ENCODE measurements around the gene COMMD9. TPM values are rescaled to one million over a fixed set of nuclear protein-coding genes. Genes with fewer than 3 reads are reported as not detected.

Gene COMMD9
- total RNA-seq, 4 donors from 2014 or later = 36.9 to 58.0 (median 47.8) TPM

DNA sequence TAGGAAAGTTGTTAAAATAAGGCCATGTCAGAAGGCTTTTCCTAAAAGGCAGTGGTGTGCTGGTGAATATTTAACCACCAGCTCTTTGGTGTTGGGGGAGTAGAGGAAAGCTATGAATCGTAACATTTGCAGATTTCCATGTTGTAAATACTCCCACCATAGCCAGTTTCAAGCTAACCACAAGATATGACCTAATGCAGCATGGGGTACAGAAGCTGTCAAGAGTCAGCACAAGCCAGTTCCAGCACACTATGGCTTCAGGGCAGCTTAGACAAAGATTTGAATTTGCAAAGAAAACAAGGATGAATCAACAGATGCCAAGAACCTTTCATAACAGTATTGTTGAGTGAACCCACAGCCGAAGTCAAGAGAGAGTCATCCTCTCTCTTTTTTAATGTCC, 40.0 kb downstream of the COMMD9 start:
- TF ChIP-seq EP300 (IDR thresholded peaks at IDR 0.05) (no peak), POLR2A (IDR thresholded peaks at IDR 0.05) (no peak)
- TF ChIP-seq, protein P1, sequence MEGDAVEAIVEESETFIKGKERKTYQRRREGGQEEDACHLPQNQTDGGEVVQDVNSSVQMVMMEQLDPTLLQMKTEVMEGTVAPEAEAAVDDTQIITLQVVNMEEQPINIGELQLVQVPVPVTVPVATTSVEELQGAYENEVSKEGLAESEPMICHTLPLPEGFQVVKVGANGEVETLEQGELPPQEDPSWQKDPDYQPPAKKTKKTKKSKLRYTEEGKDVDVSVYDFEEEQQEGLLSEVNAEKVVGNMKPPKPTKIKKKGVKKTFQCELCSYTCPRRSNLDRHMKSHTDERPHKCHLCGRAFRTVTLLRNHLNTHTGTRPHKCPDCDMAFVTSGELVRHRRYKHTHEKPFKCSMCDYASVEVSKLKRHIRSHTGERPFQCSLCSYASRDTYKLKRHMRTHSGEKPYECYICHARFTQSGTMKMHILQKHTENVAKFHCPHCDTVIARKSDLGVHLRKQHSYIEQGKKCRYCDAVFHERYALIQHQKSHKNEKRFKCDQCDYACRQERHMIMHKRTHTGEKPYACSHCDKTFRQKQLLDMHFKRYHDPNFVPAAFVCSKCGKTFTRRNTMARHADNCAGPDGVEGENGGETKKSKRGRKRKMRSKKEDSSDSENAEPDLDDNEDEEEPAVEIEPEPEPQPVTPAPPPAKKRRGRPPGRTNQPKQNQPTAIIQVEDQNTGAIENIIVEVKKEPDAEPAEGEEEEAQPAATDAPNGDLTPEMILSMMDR (IDR thresholded peaks at IDR 0.05) = no peak

DNA sequence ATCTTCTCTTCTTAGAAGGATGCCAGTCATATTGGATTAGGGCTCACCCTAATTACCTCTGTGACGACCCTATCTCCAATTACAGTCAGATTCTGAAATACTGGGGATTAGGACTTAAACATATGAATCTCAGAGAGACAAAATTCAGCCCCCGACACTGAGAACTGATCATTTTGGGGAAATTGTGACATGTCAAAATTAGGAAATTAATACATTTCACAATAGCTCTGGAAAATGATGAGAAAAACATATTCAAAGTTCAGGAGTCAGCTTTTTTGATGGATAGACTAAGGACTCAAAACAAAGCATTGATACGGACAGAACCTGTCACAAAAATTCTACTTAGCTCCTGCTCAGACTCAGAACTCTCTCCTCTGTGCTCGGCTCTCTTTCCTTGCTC, 40.8 kb downstream of the COMMD9 start:
- Histone ChIP-seq H3K4me1 (no peaks in the 10 kb centered on the region), H3K4me3 (no peak overlapping the region), H3K9me3 (peaks cover 0 to 9% (median 0%) of the 10 kb centered on the region in 4 donors), H3K27ac (no peak overlapping the region), H3K36me3 (peaks cover 0 to 4% (median 0%) of the 10 kb centered on the region in 3 donors), H3K27me3 (no peaks in the 10 kb centered on the region)
- no peak for TF ChIP-seq EP300 (IDR thresholded peaks at IDR 0.05)
- WGBS, 2 donors = 76 to 77% methylated on average over 4 of the region's 4 CpGs
- no peak for DNase-seq (ENCODE audit: low spot score in 2 of 2)

More for the DNA sequence above, 40.0 kb downstream of the COMMD9 start:
- Histone ChIP-seq H3K9me3 (peaks cover 0 to 9% (median 0%) of the 10 kb centered on the region in 4 donors), H3K4me1 (no peaks in the 10 kb centered on the region), H3K27ac (peak overlapping the region in 1 of 4 donors; percentile 28), H3K4me3 (no peak overlapping the region), H3K36me3 (peaks cover 0 to 4% (median 0%) of the 10 kb centered on the region in 3 donors), H3K27me3 (no peaks in the 10 kb centered on the region)
- WGBS, 2 donors = 53 to 55% methylated on average over 2 of the region's 2 CpGs
- no peak for DNase-seq (ENCODE audit: low spot score in 2 of 2)

DNA sequence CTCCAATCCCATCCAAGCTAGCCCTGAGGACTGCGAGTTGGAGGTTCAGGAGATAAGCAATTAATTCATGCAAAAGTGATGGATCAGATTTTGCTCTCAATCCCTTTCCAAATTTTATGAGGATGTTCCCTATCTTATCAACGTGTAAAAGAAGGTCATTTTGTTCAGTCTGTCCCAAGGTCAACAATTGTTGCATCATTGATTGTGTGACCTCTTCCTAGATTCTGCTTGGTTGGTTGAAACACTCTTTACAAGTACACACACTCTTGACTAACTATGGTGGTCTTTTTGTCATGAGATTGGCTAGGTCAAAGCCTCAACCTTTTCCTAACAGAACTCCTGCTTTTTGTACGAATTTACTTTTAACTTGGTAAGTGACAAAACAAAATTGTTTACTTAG, 41.7 kb downstream of the COMMD9 start:
- DNase-seq (ENCODE audit: low spot score in 2 of 2) = no peak
- TF ChIP-seq POLR2A (IDR thresholded peaks at IDR 0.05) (no peak), EP300 (IDR thresholded peaks at IDR 0.05) (no peak)
- TF ChIP-seq, protein P1 (IDR thresholded peaks at IDR 0.05) = no peak
- Histone ChIP-seq H3K27ac (no peak overlapping the region), H3K9me3 (peaks cover 0 to 9% (median 0%) of the 10 kb centered on the region in 4 donors), H3K4me1 (no peaks in the 10 kb centered on the region), H3K4me3 (no peak overlapping the region), H3K27me3 (no peaks in the 10 kb centered on the region), H3K36me3 (peaks cover 0 to 4% (median 0%) of the 10 kb centered on the region in 3 donors)
- 42 to 61% methylated on average over 3 of the region's 3 CpGs for WGBS, 2 donors

DNA sequence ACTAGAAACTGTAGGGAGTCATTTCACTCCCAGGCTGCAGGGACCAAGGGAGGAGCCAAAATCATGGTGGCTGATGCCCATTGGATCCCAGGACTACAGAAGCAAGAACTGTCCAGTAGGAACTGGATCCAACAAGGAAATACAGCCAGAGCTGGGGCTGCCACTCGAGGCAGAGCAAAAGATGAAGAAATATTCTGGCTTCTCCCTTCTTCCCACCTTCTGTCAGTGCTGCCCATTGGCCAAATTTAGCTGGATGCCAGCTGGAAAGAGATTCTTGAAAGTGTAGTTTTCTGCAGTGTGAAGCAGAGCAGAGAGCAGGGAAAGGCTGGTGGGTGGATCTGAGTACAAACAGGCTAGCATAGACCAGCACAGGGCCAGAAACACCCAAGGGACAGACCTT, 45.6 kb downstream of the COMMD9 start:
- H3K36me3 ChIP-seq = no peaks in the 10 kb centered on the region
- H3K4me1 ChIP-seq = no peaks in the 10 kb centered on the region
- DNase-seq (ENCODE audit: low spot score in 2 of 2) = no peak
- H3K27ac ChIP-seq = no peak overlapping the region
- H3K27me3 ChIP-seq = no peaks in the 10 kb centered on the region
- TF ChIP-seq EP300 (IDR thresholded peaks at IDR 0.05) (no peak), POLR2A (IDR thresholded peaks at IDR 0.05) (no peak)
- TF ChIP-seq, protein P1 (IDR thresholded peaks at IDR 0.05) = no peak
- no peak overlapping the region for H3K4me3 ChIP-seq
- no peaks in the 10 kb centered on the region for H3K9me3 ChIP-seq
- WGBS, 2 donors = 33 to 38% methylated on average over 1 of the region's 1 CpG

DNA sequence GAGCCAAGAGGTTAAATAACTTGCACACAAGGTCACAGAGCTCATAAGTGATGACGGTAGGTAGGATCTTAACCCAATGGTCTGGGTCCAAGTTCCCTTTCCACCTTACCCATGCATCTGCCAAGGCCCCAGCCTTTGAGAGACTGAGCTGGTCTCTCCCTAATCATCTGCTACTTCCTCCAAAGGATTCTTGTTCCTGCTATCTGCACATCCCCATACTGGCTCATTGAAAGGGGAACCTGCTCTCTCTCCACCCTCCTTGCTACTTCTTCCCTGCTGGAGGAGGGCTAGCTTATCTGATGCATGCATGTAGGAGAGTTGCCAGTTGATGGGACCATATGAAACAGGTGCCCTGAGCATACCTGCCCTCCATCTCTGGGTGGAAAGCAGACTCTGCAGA, 47.7 kb downstream of the COMMD9 start:
- no peak overlapping the region for H3K4me3 ChIP-seq
- WGBS, 2 donors = 61 to 77% methylated on average over 1 of the region's 1 CpG

More for the DNA sequence above, 47.7 kb downstream of the COMMD9 start:
- Histone ChIP-seq H3K27me3 (no peaks in the 10 kb centered on the region), H3K36me3 (no peaks in the 10 kb centered on the region), H3K27ac (no peak overlapping the region), H3K4me1 (no peaks in the 10 kb centered on the region), H3K9me3 (no peaks in the 10 kb centered on the region)
- no peak for DNase-seq (ENCODE audit: low spot score in 2 of 2)
- TF ChIP-seq, protein P1 (IDR thresholded peaks at IDR 0.05) = no peak
- TF ChIP-seq EP300 (IDR thresholded peaks at IDR 0.05) = no peak
- no peak for TF ChIP-seq POLR2A (IDR thresholded peaks at IDR 0.05)
